IgD-negative memory B cell (primary cell): ENCODE data around the gene CRTAC1. TPM values are rescaled to one million over a fixed set of nuclear protein-coding genes. Genes with fewer than 3 reads are reported as not detected.
A peak's percentile ranks its signal among the peaks of the same experiment; 100 is the strongest.

Experiments used
- H3K27ac Mint-ChIP-seq, 3 donors: one replicate each; pipeline ENCODE4 v1.8.0; 2020 to 2022; ENCODE audit warnings: mild to moderate bottlenecking in 3 of 3, mixed read lengths in 3 of 3, moderate library complexity in 1 of 3
- H3K27me3 Mint-ChIP-seq: one replicate; pipeline ENCODE4 v1.8.0; 2021; ENCODE audit warnings: mixed read lengths
- H3K36me3 Mint-ChIP-seq: one replicate; pipeline ENCODE4 v1.8.0; 2020; ENCODE audit warnings: mild to moderate bottlenecking, mixed read lengths
- H3K4me1 Mint-ChIP-seq, 3 donors: one replicate each; pipeline ENCODE4 v1.8.0; 2020 to 2022; ENCODE audit warnings: mixed read lengths in 3 of 3, mild to moderate bottlenecking in 1 of 3
- H3K4me3 Mint-ChIP-seq, 4 donors: one replicate each; pipeline ENCODE4 v1.8.0; 2020 to 2022; ENCODE audit warnings: mild to moderate bottlenecking in 4 of 4, mixed read lengths in 4 of 4, moderate library complexity in 3 of 4
- H3K9me3 Mint-ChIP-seq, 3 donors: one replicate each; pipeline ENCODE4 v1.8.0; 2020 to 2021; ENCODE audit warnings: mixed read lengths in 3 of 3, mild to moderate bottlenecking in 1 of 3
- polyA plus RNA-seq: library from polyadenylated mRNA; unstranded; fragments of 300-500 nt; fragmentation: Illumina TruSeq; gene quantifications from one replicate; pipeline ENCODE4 v1.2.3, GENCODE V29; 2021

Gene CRTAC1
- polyA plus RNA-seq, 1 donor from 2014 or later, result not detected

DNA sequence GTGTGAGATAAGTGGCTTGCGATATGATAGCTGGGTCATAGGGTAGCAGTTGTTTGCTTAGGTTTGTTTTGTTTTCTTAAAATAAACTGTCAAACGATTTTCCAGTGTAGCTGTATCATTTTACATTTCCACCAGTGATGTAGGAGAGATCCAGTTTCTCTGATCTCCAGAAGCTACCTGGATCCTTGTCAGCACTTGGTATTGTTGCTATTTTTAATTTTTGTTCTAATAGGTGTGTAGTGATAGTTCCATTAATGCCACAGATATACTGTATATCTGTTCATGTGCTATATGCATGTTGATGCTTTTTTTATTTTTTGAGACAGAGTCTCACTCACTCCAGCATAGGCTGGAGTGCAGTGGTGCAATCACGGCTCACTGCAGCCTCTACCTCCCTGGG, 136.3 kb downstream of the CRTAC1 start:
- Mint-ChIP-seq H3K9me3 (peaks cover 0 to 4% (median 2%) of the 10 kb centered on the region in 3 donors), H3K4me3 (no peak overlapping the region), H3K27me3 (peaks cover 3% of the 10 kb centered on the region), H3K27ac (no peak overlapping the region), H3K36me3 (no peaks in the 10 kb centered on the region), H3K4me1 (no peaks in the 10 kb centered on the region)

DNA sequence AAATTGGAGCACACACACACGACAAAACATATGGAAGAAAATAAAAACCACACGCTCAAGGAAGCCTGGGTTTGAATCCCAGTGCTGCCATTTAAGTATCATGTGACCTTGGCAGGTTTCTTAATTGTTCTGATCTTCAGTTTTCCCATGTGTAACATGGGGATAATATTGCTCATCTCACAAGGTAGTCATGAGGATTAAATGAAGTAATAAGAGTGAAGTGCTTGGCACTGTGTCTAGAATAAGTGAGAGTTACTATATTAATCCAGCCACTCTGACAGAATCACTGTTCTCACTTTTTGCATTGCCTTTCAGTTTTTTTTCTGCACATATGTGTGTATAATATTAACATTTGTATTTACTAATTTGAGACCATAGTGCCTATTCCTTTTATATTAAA, 137.5 kb downstream of the CRTAC1 start:
- no peaks in the 10 kb centered on the region for H3K4me1 Mint-ChIP-seq
- H3K9me3 Mint-ChIP-seq, result peaks cover 0 to 4% (median 2%) of the 10 kb centered on the region in 3 donors
- peaks cover 4% of the 10 kb centered on the region for H3K27me3 Mint-ChIP-seq
- H3K36me3 Mint-ChIP-seq, result peaks cover 1% of the 10 kb centered on the region
- no peak overlapping the region for H3K4me3 Mint-ChIP-seq
- H3K27ac Mint-ChIP-seq, result no peak overlapping the region

DNA sequence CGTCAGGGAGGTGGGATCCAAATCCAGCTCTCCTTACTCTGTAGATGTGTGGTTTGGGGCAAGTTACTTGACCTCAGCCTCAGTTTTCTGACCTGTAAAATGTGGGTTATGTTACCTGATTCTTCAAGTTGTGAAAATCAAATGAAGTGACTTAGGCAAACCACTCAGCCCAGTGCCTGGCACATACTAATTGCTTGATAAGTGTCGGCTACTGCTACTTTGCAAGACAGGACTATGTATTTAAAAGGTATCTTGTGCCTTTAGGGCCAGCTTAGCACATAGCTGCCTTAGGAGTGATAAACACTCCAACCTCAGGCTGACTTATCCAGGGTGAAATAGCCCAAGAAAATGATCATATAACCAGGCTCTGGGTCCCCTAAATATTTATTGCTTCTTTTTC, 137.9 kb downstream of the CRTAC1 start:
- H3K36me3 Mint-ChIP-seq, result peaks cover 1% of the 10 kb centered on the region
- H3K27me3 Mint-ChIP-seq, result peaks cover 6% of the 10 kb centered on the region
- H3K4me1 Mint-ChIP-seq, result no peaks in the 10 kb centered on the region
- H3K27ac Mint-ChIP-seq, result no peak overlapping the region
- no peak overlapping the region for H3K4me3 Mint-ChIP-seq
- H3K9me3 Mint-ChIP-seq, result peaks cover 0 to 4% (median 2%) of the 10 kb centered on the region in 3 donors

DNA sequence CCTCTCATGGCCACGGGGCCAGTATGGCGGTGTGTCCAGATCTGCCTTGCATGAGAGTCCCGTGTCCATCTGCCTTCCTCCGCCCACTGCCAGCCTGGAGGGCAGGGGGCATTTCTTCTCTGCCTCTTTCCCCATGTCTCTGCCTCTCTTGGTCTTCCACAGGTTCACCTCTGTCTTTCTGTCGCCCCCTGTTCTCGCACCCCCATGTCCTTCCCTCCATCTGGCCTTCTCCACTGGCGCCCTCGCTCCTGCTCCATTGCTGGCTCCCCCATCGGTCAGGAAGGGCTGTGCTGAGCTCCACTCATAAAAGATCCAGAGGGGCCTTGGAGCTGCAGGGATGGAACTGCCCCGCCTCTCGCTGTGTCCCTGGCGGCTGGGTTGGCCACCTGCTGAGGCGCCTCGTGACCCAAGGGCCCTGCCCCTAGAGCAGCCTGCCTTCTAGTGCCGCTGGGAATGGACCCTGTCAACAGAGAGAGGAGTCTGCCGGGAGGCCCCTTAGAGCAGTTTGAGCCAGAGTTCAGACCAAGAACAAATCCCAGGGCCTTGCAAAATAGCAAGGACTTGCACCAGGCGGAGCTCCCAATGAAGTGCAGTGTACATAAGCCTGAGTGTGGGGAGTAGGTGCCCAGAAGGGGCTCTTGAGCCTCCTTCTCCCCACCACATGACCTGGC, 138.8 kb downstream of the CRTAC1 start:
- Mint-ChIP-seq H3K4me1 (no peaks in the 10 kb centered on the region), H3K9me3 (peaks cover 0 to 4% (median 2%) of the 10 kb centered on the region in 3 donors), H3K27ac (no peak overlapping the region), H3K4me3 (no peak overlapping the region), H3K27me3 (peaks cover 6% of the 10 kb centered on the region), H3K36me3 (peaks cover 1% of the 10 kb centered on the region)

DNA sequence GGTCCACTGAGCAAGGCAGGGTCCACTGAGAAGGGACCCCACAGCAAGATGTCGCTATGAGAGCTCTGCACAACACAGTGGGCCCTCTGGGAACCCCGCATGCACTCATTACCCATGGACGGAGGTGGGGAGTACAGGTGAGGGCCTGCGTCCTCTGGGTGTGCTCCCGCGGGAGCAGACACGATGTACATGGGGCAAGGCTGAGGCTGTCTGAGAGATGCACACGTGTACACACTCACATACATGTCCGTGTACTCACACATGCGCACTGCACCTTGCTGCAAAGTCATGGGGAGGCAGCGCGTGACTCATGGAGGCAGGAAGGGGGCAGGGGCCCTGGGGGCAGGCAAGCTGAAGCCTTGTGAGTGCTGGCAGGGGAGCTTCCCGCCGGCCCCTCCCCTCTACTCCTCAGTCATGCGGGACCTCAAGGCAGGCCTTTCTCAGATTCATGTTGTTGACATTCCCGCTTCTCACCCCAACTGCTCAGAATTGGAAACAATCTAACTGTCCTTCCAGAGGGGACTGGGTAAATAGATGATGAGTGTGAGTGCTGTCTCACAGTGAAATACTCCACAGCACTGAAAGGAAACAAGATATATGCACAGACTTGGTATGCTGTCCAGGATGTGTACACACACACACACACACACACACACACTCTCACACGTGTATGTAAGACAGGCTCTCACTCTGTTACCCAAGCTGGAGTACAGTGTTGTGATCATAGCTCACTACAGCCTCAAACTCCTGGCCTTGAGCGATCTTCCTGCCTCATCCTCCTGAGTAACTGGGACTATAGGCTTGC, 140.8 kb downstream of the CRTAC1 start:
- no peaks in the 10 kb centered on the region for H3K4me1 Mint-ChIP-seq
- peaks cover 1% of the 10 kb centered on the region for H3K36me3 Mint-ChIP-seq
- peaks cover 0 to 2% (median 2%) of the 10 kb centered on the region in 3 donors for H3K9me3 Mint-ChIP-seq
- H3K4me3 Mint-ChIP-seq, result no peak overlapping the region
- peaks cover 6% of the 10 kb centered on the region for H3K27me3 Mint-ChIP-seq
- no peak overlapping the region for H3K27ac Mint-ChIP-seq

DNA sequence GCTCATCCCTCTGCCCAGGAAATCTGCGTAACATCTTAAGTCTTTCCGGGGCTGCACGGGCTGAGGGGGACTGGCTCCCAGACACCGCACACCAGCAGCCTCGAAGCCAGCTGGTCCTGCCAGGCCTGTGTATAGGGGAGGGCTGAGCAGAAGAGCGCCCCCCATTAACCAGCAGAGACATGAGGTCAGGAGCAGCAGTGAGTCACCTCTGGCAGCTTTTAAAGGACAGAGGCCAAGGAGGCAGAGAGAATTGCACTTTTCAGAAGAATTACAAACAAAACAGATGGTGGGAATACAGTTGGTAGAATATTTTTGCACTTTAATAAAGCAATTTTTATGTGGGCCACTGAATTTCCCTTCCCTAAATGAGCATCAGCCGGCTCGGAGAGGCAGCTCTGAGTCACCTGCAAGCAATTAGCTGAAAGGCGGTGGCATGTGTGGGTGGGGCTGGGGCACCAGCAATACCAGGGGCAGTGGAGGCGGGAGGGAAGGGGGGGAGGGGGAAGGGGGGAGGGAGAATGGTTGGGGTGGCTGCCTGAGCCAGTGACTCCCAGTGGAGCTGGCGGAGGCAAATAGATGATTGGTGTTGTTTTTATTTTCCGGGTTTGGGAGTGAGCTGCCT, 141.7 kb downstream of the CRTAC1 start:
- Mint-ChIP-seq H3K27ac (no peak overlapping the region), H3K27me3 (peaks cover 7% of the 10 kb centered on the region), H3K9me3 (peaks cover 0 to 2% (median 0%) of the 10 kb centered on the region in 3 donors), H3K36me3 (peaks cover 1% of the 10 kb centered on the region), H3K4me1 (no peaks in the 10 kb centered on the region), H3K4me3 (no peak overlapping the region)

GRCh38 chr10:97888134-97888533, 142.3 kb downstream of the CRTAC1 start:
- no peaks in the 10 kb centered on the region for H3K4me1 Mint-ChIP-seq
- H3K27me3 Mint-ChIP-seq, result peaks cover 7% of the 10 kb centered on the region
- no peak overlapping the region for H3K4me3 Mint-ChIP-seq
- peaks cover 0 to 2% (median 0%) of the 10 kb centered on the region in 3 donors for H3K9me3 Mint-ChIP-seq
- H3K36me3 Mint-ChIP-seq, result peaks cover 1% of the 10 kb centered on the region
- no peak overlapping the region for H3K27ac Mint-ChIP-seq

DNA sequence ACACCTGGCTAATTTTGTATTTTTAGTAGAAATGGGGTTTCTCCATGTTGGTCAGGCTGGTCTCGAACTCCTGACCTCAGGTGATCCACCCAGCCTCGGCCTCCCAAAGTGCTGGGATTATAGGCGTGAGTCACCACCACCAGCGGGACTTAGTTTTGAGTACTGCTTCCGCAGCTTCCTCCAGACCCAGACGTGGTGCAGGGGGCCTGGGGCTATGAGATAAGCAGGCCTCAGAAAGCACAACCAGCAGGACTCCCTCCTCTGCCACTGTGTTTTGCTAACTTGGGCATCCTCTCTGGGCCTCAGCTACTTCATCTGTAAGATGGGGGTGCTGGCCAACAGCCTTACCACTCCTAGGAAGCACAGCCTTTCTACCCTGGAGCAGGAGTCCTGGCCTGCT, 143.0 kb downstream of the CRTAC1 start:
- peaks cover 1% of the 10 kb centered on the region for H3K36me3 Mint-ChIP-seq
- H3K27ac Mint-ChIP-seq, result no peak overlapping the region
- no peaks in the 10 kb centered on the region for H3K9me3 Mint-ChIP-seq
- H3K4me3 Mint-ChIP-seq, result no peak overlapping the region
- no peaks in the 10 kb centered on the region for H3K4me1 Mint-ChIP-seq
- H3K27me3 Mint-ChIP-seq, result peaks cover 7% of the 10 kb centered on the region

- Mint-ChIP-seq H3K4me1 (no peaks in the 10 kb centered on the region), H3K27ac (peak overlapping the region in 1 of 3 donors; percentile 57), H3K27me3 (peaks cover 9% of the 10 kb centered on the region), H3K36me3 (peaks cover 1% of the 10 kb centered on the region), H3K9me3 (peaks cover 0 to under 1% (median 0%) of the 10 kb centered on the region in 3 donors), H3K4me3 (no peak overlapping the region)
Observed at GRCh38 chr10:97886286-97886685, 144.1 kb downstream of the CRTAC1 start.

DNA sequence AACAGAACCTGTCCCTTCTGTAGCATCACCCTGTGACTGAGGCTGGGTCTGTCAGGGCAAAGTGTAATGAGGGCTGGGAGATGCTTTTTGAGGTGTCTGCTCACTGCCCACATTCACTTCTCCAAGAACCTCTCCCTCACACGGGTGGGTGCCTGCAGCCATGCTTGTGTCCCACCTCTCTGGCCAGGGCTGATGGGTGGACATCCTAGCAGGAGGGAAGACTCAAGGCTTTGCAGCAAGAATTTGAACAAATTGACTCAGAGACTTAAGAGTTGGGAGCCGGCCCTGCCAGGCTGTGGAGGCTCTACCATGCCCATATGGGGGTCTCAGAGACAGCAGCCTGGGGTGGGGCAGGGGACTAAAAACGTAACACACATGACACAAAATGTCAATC, 147.3 kb downstream of the CRTAC1 start:
- no peaks in the 10 kb centered on the region for H3K36me3 Mint-ChIP-seq
- no peak overlapping the region for H3K4me3 Mint-ChIP-seq
- peaks cover 0 to 4% (median 0%) of the 10 kb centered on the region in 3 donors for H3K9me3 Mint-ChIP-seq
- peaks cover 10% of the 10 kb centered on the region for H3K27me3 Mint-ChIP-seq
- H3K4me1 Mint-ChIP-seq, result no peaks in the 10 kb centered on the region
- H3K27ac Mint-ChIP-seq, result no peak overlapping the region

GRCh38 chr10:97882142-97883091, 148.0 kb downstream of the CRTAC1 start:
- Mint-ChIP-seq H3K4me3 (no peak overlapping the region), H3K27me3 (peaks cover 7% of the 10 kb centered on the region), H3K9me3 (peaks cover 0 to 4% (median 0%) of the 10 kb centered on the region in 3 donors), H3K27ac (no peak overlapping the region), H3K4me1 (no peaks in the 10 kb centered on the region), H3K36me3 (no peaks in the 10 kb centered on the region)

GRCh38 chr10:97880109-97880508, 150.3 kb downstream of the CRTAC1 start:
- Mint-ChIP-seq H3K27me3 (peaks cover 11% of the 10 kb centered on the region), H3K36me3 (no peaks in the 10 kb centered on the region), H3K27ac (no peak overlapping the region), H3K4me1 (no peaks in the 10 kb centered on the region), H3K9me3 (peaks cover 0 to 4% (median 0%) of the 10 kb centered on the region in 3 donors), H3K4me3 (no peak overlapping the region)

DNA sequence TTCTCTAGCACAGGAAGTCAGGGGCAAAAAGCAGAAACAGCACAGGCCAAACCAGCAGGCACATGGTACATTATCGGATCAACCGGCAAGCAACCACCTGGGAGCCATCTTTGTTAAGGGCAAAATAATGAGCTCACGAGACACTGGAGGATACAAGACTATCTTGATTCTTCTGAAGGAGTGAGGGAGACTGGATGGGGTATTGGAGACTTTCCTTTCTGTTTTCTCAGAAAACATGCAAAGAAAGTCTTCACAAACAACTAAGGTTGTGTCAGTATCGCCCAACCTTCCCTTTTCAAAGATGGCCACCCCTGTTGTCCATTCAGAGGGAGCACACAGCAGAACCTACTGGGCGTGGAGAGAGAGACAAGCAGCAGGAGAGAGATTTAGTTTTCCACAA, 151.2 kb downstream of the CRTAC1 start:
- no peaks in the 10 kb centered on the region for H3K4me1 Mint-ChIP-seq
- H3K4me3 Mint-ChIP-seq, result no peak overlapping the region
- H3K36me3 Mint-ChIP-seq, result no peaks in the 10 kb centered on the region
- H3K9me3 Mint-ChIP-seq, result peaks cover 0 to 4% (median 0%) of the 10 kb centered on the region in 3 donors
- H3K27me3 Mint-ChIP-seq, result peaks cover 15% of the 10 kb centered on the region
- no peak overlapping the region for H3K27ac Mint-ChIP-seq

DNA sequence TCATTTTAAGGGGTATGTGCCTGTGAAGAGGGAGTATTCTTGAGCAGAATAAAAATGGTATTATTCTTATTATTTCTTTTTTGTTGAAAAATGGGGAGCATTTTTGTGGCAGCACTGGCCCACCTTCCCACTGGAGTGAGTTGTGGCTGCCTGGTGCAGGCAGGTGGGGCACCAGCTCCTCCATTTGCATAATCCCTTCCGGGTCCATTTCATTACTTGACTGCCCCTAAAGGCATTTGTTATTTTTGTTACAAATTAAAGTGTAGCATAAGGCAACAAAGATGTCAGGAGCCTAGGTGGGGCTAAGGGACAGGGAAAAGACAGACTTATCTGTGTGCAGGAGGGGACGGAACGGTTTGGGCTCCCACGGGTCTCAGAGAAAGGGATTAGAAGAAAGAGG, 154.0 kb downstream of the CRTAC1 start:
- H3K9me3 Mint-ChIP-seq, result peaks cover 0 to 4% (median 0%) of the 10 kb centered on the region in 3 donors
- H3K4me3 Mint-ChIP-seq, result no peak overlapping the region
- peaks cover 13% of the 10 kb centered on the region for H3K27me3 Mint-ChIP-seq
- H3K36me3 Mint-ChIP-seq, result no peaks in the 10 kb centered on the region
- no peaks in the 10 kb centered on the region for H3K4me1 Mint-ChIP-seq
- no peak overlapping the region for H3K27ac Mint-ChIP-seq
